ENCODE results near the gene LDLRAD4.
A peak's percentile ranks its signal among the peaks of the same experiment; 100 is the strongest.
"Not testable (repeated sequence)": the region's sequence is repeated elsewhere in the genome, so short reads cannot be mapped to it uniquely, and the experiment has no call there.

The LDLRAD4 gene

DNA sequence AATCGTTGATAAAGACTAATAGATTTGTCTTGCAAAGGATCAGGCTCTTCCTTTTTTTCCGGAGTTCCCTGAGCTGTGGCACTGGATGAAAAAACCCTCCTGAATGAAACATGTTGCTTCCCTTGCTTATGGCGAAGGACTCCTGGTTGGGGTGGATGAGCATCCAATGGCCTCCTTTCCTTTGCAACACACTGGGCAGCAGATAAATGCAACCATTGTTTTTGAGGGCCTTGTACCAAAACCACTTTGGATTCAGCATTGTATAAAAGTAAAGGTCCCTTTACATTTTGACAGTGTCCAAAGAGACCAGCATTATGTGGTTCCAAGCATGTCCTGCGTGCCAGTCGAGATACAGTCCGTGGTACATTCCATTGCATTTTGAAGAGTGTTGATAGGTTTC is 463.1 kb downstream of the LDLRAD4 start:
- peak; percentile 22 for DNase-seq (ENCODE audit: low spot score)

DNA sequence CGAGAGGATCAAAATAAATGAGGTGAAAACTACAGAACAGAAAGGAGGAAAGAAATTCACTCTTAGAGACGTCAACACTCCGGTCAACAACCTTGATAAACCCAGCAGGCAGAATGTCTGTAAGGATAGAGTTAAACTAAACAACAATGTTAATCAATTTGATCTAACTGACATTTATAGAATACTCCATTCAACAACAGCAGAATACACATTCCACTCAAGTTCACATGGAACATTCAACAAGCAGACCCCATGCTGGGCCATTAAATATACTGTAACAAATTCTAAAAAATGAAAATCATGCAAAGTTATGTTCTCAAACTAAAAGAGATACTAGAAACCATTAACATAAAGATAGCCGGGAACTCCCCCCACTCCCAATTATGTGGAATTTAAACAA is 466.0 kb downstream of the LDLRAD4 start:
- no peak for DNase-seq (ENCODE audit: low spot score)

DNA sequence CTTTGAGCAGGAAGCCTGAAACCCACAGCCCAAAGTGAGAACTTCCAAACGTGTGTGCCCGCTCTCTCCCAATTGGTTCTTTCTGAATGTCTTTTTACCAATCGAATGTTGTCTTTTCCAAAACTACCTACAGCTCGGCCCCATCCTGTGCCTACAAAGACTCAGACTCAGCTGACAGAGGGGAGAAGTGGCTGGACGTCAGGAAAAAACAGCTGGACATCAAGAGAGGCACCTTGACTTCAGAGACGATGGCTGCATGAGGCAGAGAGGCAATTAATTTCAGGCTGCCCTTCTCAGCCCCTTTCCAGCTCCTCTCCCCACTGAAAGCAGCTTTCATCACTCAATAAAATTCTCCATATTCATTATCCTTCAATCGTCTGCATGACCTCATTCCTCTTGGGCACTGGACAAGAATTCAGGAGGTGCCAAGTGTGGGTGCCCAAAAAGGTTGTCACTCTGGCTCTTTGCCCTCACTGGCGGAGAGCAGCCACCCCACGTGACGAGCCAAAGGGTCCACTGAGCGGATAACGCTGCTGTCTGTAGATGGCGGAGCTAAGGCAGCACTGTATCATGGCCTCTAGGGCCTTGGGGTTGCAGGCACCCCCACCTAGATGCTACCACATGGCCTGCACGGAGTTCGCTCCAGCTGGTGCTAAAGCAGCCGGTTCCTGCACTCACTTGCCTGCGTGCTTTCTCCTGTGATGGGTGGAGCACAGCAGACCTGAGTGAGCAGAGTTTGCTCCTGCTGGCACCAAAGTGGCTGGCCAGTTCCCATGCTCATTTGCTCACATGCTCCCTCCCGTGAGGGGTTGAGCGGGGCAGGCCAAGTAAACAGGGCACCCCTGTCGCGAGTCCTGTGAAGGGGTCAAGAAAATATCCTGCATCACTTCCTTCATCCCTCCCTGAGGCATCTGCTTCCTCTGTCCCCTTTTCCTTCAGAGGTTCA is 469.9 kb downstream of the LDLRAD4 start:
- no peak for DNase-seq (ENCODE audit: low spot score)

GRCh38 chr18:13690060-13690459 is 471.5 kb downstream of the LDLRAD4 start:
- DNase-seq (ENCODE audit: low spot score) = not testable (repeated sequence)

DNA sequence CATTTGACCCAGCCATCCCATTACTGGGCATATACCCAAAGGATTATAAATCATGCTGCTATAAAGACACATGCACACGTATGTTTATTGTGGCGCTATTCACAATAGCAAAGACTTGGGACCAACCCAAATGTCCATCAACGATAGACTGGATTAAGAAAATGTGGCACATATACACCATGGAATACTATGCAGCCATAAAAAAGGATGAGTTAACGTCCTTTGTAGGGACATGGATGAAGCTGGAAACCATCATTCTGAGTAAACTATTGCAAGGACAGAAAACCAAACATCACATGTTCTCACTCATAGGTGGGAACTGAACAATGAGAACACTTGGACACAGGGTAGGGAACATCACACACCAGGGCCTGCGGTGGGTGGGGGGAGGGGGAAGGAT is 476.8 kb downstream of the LDLRAD4 start:
- not testable (repeated sequence) for DNase-seq (ENCODE audit: low spot score)

- DNase-seq (ENCODE audit: low spot score) = no peak
These were observed 478.4 kb downstream of the LDLRAD4 start for GRCh38 chr18:13696961-13697360.

- no peak for DNase-seq (ENCODE audit: low spot score)
These were observed 481.6 kb downstream of the LDLRAD4 start for GRCh38 chr18:13700153-13700552.
